ENCODE results near the gene KRTAP10-11. TPM values are rescaled to one million over a fixed set of nuclear protein-coding genes. Genes with fewer than 3 reads are reported as not detected.
"Not testable (repeated sequence)": the region's sequence is repeated elsewhere in the genome, so short reads cannot be mapped to it uniquely, and the experiment has no call there.

The KRTAP10-11 gene
- total RNA-seq, 1 donor from 2014 or later = not detected

- no peak for DNase-seq (ENCODE audit: extremely low spot score, unreplicated experiment)
- no peak overlapping the region for H3K27ac Mint-ChIP-seq
- no peaks in the 10 kb centered on the region for H3K36me3 Mint-ChIP-seq
- peaks cover 8% of the 10 kb centered on the region for H3K27me3 Mint-ChIP-seq
- H3K4me3 Mint-ChIP-seq = no peak overlapping the region
- TF ChIP-seq CTCF (conservative IDR thresholded peaks at IDR 0.05) = no peak
- H3K4me1 Mint-ChIP-seq (ENCODE audit: unreplicated experiment) = peaks cover 4% of the 10 kb centered on the region
- peaks cover 13% of the 10 kb centered on the region for H3K9me3 Mint-ChIP-seq
These were observed 43.8 kb upstream of the KRTAP10-11 start for GRCh38 chr21:44602463-44602850.

- no peak overlapping the region for H3K27ac Mint-ChIP-seq
- peaks cover 8% of the 10 kb centered on the region for H3K27me3 Mint-ChIP-seq
- TF ChIP-seq CTCF (conservative IDR thresholded peaks at IDR 0.05) = no peak
- no peak overlapping the region for H3K4me3 Mint-ChIP-seq
- no peak for DNase-seq (ENCODE audit: extremely low spot score, unreplicated experiment)
- no peaks in the 10 kb centered on the region for H3K36me3 Mint-ChIP-seq
- no peaks in the 10 kb centered on the region for H3K4me1 Mint-ChIP-seq (ENCODE audit: unreplicated experiment)
- H3K9me3 Mint-ChIP-seq = peaks cover 6% of the 10 kb centered on the region
These were observed 42.9 kb upstream of the KRTAP10-11 start for GRCh38 chr21:44603109-44603875.

- TF ChIP-seq CTCF (conservative IDR thresholded peaks at IDR 0.05) = no peak
- H3K4me3 Mint-ChIP-seq = no peak overlapping the region
- H3K27me3 Mint-ChIP-seq = peaks cover 8% of the 10 kb centered on the region
These were observed 42.3 kb upstream of the KRTAP10-11 start for GRCh38 chr21:44603911-44604310.

GRCh38 chr21:44606495-44606894 lies 39.7 kb upstream of the KRTAP10-11 start:
- H3K9me3 Mint-ChIP-seq = peaks cover 13% of the 10 kb centered on the region
- H3K27me3 Mint-ChIP-seq = peaks cover 8% of the 10 kb centered on the region
- no peak for DNase-seq (ENCODE audit: extremely low spot score, unreplicated experiment)
- TF ChIP-seq CTCF (conservative IDR thresholded peaks at IDR 0.05) = no peak
- no peak overlapping the region for H3K27ac Mint-ChIP-seq
- no peaks in the 10 kb centered on the region for H3K36me3 Mint-ChIP-seq
- no peak overlapping the region for H3K4me3 Mint-ChIP-seq
- no peaks in the 10 kb centered on the region for H3K4me1 Mint-ChIP-seq (ENCODE audit: unreplicated experiment)

More at GRCh38 chr21:44603911-44604310, 42.3 kb upstream of the KRTAP10-11 start:
- Mint-ChIP-seq H3K36me3 (no peaks in the 10 kb centered on the region), H3K9me3 (peaks cover 3% of the 10 kb centered on the region), H3K4me1 (ENCODE audit: unreplicated experiment) (no peaks in the 10 kb centered on the region), H3K27ac (no peak overlapping the region)
- no peak for DNase-seq (ENCODE audit: extremely low spot score, unreplicated experiment)

GRCh38 chr21:44609193-44609592 lies 37.0 kb upstream of the KRTAP10-11 start:
- DNase-seq (ENCODE audit: extremely low spot score, unreplicated experiment) = no peak
- no peak overlapping the region for H3K4me3 Mint-ChIP-seq
- H3K27me3 Mint-ChIP-seq = peaks cover 8% of the 10 kb centered on the region
- H3K4me1 Mint-ChIP-seq (ENCODE audit: unreplicated experiment) = no peaks in the 10 kb centered on the region
- no peak overlapping the region for H3K27ac Mint-ChIP-seq
- H3K9me3 Mint-ChIP-seq = peaks cover 13% of the 10 kb centered on the region
- no peak for TF ChIP-seq CTCF (conservative IDR thresholded peaks at IDR 0.05)
- no peaks in the 10 kb centered on the region for H3K36me3 Mint-ChIP-seq

- H3K36me3 Mint-ChIP-seq; H3K4me3 Mint-ChIP-seq; H3K27ac Mint-ChIP-seq; H3K27me3 Mint-ChIP-seq; DNase-seq (ENCODE audit: extremely low spot score, unreplicated experiment); H3K4me1 Mint-ChIP-seq (ENCODE audit: unreplicated experiment): not testable (repeated sequence)
- H3K9me3 Mint-ChIP-seq = peaks cover 13% of the 10 kb centered on the region
These were observed 35.9 kb upstream of the KRTAP10-11 start for GRCh38 chr21:44610157-44610843.

Measured in type B pancreatic cell (in vitro differentiated cells).